ENCODE results near the gene RABL2A.
"Not testable (repeated sequence)": the region's sequence is repeated elsewhere in the genome, so short reads cannot be mapped to it uniquely, and the experiment has no call there.

The RABL2A gene

DNA sequence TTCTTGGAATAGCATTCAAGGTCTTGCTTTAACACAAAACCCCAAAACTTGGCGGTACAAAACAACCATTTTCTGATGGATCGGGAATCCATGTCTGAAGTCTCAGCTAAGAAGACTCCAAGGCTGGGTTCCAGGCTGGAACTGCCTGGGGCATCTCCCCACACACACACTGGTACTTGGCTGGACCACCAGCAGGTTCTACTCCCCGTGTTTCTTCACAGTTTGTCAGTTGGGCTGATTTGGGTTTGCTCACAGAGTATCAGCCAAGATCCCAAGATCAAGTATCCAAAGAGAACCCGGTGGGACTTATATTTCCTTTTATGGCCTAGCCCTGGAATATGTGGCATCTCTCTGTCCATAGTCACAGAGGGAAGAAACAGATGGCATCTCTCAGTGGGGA lies 9.2 kb downstream of the RABL2A start:
- H3K9ac ChIP-seq; H3K9me3 ChIP-seq (replicated peaks in 1 of 11); H3K27me3 ChIP-seq; H4K20me1 ChIP-seq; H3K4me1 ChIP-seq; H3K27ac ChIP-seq; H3K4me3 ChIP-seq; H3K4me2 ChIP-seq: not testable (repeated sequence)
- H3K36me3 ChIP-seq, result peaks cover 0 to 26% (median 7%) of the 10 kb centered on the region in 11 experiments; a peak in 9 of 22 replicates

DNA sequence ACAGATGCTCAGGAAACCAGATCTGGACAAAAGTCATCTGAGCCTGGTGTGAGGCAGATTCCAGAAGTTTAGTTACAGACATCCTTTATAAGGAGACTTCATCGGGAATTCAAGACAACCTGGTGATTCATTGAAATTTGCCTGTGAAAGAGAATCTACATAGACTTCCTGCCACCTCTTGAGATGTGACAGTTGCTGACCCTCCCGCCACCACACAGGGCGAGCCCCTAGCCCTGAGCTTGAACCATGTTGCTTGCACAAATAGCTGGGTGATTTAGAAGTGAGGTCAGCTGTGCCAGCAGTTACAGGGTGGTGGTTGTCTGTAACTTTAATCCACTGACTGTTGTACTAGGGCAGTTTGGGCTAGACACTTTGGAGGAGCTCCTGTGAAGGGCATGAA lies 11.0 kb downstream of the RABL2A start:
- H3K4me2 ChIP-seq, result not testable (repeated sequence)

DNA sequence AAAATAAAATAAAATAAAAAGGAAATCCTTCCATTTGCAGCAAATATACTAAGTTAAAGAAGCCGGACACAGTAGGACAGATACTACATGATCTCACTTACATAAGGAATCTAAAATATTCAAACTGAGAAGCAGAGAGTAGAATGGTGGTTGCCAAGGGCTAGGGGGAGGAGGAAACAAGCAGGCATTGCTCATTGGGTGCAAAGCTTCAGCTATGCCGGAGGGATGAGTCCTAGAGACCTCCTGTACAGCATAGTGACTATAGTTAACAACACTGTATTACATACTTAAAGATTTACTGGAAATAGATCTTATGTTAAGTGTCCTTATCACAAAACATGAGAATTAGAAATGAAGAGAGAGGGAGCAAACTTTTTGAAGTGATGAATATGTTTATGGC lies 19.2 kb downstream of the RABL2A start:
- H3K27me3 ChIP-seq; H3K27ac ChIP-seq; H4K20me1 ChIP-seq; H3K4me3 ChIP-seq; H3K9ac ChIP-seq; H3K36me3 ChIP-seq; H3K4me2 ChIP-seq; H3K4me1 ChIP-seq; H3K9me3 ChIP-seq (replicated peaks in 1 of 11): not testable (repeated sequence)

More for the DNA sequence above, 11.0 kb downstream of the RABL2A start:
- not testable (repeated sequence) for H3K4me3 ChIP-seq; H3K9me3 ChIP-seq (replicated peaks in 1 of 11); H4K20me1 ChIP-seq; H3K9ac ChIP-seq; H3K27me3 ChIP-seq; H3K27ac ChIP-seq; H3K4me1 ChIP-seq
- peaks cover 0 to 15% (median 0%) of the 10 kb centered on the region in 11 experiments; a peak in 5 of 22 replicates for H3K36me3 ChIP-seq

DNA sequence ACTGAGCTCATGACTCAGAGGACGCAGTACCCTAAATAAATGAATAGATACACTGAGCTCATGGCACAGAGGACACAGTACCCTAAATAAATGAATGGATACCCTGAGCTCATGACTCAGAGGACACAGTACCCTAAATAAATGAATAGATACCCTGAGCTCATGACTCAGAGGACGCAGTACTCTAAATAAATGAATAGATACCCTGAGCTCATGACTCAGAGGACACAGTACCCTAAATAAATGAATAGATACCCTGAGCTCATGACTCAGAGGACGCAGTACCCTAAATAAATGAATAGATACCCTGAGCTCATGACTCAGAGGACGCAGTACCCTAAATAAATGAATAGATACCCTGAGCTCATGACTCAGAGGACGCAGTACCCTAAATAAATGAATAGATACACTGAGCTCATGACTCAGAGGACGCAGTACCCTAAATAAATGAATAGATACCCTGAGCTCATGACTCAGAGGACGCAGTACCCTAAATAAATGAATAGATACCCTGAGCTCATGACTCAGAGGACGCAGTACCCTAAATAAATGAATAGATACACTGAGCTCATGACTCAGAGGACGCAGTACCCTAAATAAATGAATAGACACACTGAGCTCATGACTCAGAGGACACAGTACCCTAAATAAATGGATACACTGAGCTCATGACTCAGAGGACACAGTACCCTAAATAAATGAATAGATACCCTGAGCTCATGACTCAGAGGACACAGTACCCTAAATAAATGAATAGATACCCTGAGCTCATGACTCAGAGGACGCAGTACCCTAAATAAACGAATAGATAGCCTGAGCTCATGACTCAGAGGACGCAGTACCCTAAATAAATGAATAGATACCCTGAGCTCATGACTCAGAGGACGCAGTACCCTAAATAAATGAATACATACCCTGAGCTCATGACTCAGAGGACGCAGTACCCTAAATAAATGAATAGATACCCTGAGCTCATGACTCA lies 24.1 kb downstream of the RABL2A start:
- H3K36me3 ChIP-seq; H3K9ac ChIP-seq; H3K27me3 ChIP-seq; H4K20me1 ChIP-seq; H3K4me2 ChIP-seq; H3K4me3 ChIP-seq; H3K4me1 ChIP-seq; H3K9me3 ChIP-seq (replicated peaks in 1 of 11); H3K27ac ChIP-seq: not testable (repeated sequence)

DNA sequence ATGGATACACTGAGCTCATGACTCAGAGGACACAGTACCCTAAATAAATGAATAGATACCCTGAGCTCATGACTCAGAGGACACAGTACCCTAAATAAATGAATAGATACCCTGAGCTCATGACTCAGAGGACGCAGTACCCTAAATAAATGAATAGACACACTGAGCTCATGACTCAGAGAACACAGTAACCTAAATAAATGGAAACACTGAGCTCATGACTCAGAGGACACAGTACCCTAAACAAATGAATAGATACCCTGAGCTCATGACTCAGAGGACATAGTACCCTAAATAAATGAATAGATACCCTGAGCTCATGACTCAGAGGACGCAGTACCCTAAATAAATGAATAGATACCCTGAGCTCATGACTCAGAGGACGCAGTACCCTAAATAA lies 25.5 kb downstream of the RABL2A start:
- not testable (repeated sequence) for H3K27ac ChIP-seq; H3K4me2 ChIP-seq; H4K20me1 ChIP-seq; H3K9ac ChIP-seq; H3K27me3 ChIP-seq; H3K4me1 ChIP-seq; H3K4me3 ChIP-seq; H3K9me3 ChIP-seq (replicated peaks in 1 of 11); H3K36me3 ChIP-seq

DNA sequence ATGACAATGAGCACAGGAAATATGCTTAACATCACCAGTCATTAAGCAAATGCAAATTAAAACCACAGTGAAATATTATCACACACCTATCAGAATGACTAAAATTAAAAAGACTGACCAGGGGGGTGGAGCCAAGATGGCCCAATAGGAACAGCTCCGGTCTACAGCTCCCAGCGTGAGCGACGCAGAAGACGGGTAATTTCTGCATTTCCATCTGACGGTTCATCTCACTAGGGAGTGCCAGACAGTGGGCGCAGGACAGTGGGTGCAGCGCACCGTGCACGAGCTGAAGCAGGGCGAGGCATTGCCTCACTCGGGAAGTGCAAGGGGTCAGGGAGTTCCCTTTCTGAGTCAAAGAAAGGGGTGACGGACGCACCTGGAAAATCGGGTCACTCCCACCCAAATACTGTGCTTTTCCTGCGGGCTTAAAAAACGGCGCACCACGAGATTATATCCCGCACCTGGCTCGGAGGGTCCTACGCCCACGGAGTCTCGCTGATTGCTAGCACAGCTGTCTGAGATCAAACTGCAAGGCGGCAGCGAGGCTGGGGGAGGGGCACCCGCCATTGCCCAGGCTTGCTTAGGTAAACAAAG lies 29.1 kb downstream of the RABL2A start:
- not testable (repeated sequence) for H3K27me3 ChIP-seq; H4K20me1 ChIP-seq; H3K36me3 ChIP-seq; H3K27ac ChIP-seq; H3K4me3 ChIP-seq; H3K4me1 ChIP-seq; H3K9me3 ChIP-seq (replicated peaks in 1 of 11); H3K4me2 ChIP-seq; H3K9ac ChIP-seq

DNA sequence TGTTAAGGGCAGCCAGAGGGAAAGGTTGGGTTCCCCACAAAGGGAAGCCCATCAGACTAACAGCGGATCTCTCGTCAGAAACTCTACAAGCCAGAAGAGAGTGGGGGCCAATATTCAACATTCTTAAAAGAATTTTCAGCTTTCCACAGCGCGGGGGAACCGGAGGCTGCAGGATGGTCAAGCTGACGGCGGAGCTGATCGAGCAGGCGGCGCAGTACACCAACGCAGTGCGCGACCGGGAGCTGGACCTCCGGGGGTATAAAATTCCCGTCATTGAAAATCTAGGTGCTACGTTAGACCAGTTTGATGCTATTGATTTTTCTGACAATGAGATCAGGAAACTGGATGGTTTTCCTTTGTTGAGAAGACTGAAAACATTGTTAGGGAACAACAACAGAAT lies 30.7 kb downstream of the RABL2A start:
- not testable (repeated sequence) for H3K9me3 ChIP-seq (replicated peaks in 1 of 11); H3K4me1 ChIP-seq; H3K4me2 ChIP-seq; H3K9ac ChIP-seq; H3K27ac ChIP-seq; H3K4me3 ChIP-seq; H3K27me3 ChIP-seq; H3K36me3 ChIP-seq; H4K20me1 ChIP-seq

DNA sequence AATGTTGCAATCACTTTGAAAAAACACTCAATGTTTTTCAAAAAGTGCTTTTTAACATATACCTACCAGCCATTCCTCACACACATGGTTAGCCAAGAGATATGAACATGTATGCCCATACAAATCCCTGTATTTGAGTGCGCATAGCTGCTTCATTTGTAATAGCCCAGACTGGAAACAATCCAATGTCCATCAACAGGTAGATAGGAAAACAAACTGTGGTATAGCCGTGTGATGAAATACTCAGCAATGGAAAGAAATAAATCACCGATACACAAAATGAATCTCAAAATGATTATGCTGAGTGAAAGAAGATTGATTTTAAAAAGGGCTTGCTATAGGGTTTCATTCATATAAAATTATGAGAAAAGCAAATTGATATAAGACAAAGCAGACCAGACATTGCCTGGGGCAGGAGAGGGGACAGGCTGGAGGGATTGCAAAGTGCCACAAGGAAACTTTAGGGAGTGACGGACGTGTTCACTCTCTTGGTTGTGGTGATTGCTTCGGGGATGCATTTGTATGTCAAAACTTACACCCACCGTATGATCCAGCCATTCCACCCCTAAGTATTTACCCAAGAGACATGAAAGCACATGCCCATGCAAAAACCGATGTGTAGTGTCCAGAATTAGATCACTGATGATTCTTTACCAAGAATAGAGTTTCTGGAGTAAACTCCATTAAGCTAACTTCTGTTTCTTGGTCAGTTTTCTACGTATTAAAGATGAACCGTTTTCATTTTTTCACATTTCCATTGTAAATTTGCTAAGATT lies 36.4 kb downstream of the RABL2A start:
- H3K4me1 ChIP-seq; H3K36me3 ChIP-seq; H3K9ac ChIP-seq; H4K20me1 ChIP-seq; H3K27me3 ChIP-seq; H3K27ac ChIP-seq; H3K4me3 ChIP-seq; H3K4me2 ChIP-seq; H3K9me3 ChIP-seq (replicated peaks in 1 of 11): not testable (repeated sequence)

DNA sequence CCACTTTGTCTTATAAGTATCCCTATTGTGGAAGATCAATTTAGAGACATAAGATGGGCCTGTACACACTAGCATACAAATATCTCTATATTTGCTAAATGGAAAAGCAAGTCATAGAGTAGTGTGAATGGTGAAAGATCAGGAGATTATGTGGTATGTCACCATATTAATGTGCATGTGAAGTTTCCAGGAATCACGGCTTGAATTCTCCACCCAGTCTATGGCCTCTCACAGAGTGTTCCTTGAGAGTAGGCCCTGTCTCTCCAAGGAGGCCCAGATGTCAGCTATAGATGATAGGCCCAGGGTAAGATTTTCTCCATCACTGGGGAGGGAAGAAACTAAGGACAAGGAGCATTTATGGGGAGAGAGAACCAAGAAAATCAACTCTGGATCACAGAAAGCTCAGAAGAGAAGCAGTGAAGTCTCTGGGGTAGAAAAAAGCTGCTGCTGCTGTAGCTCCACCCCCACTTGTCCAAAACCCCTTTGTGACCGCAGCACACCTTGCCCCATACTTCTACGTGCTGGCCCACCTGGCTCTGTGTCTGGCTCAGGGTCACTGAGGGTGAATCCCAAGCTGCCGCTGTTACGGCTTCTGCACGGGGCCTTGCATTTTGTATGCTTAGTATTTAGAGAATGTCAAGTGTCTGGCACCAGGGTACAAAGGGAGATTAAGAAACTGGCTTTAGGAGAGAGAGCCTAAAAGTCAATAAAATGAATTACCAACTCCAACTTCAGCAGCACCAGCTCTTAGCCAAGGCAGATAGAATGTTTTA lies 37.9 kb downstream of the RABL2A start:
- not testable (repeated sequence) for H3K4me1 ChIP-seq; H3K27ac ChIP-seq; H3K4me2 ChIP-seq; H3K27me3 ChIP-seq; H3K9me3 ChIP-seq (replicated peaks in 1 of 11); H4K20me1 ChIP-seq; H3K36me3 ChIP-seq; H3K9ac ChIP-seq; H3K4me3 ChIP-seq

DNA sequence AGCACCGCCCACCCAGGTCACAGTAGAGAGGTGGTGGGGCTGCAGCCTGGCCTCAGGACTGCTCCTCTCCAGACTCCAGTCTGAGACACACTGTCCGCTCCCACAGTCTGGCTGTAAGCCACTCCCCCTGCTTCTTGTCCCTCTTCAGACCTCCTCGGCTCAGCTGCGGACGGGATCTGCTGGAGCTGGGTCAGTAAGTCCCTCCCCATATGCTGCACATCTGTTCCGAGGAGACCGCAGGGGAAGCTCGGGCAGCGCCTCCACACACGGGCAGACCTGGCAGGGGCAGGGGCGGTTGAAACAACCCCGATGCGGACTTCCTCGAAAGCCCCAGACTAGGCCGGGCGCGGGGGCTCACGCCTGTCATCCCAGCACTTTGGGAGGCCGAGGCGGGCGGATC lies 41.9 kb downstream of the RABL2A start:
- H3K27me3 ChIP-seq, H3K36me3 ChIP-seq, H3K27ac ChIP-seq: not testable (repeated sequence)

More for the DNA sequence above, 41.9 kb downstream of the RABL2A start:
- H3K9me3 ChIP-seq (replicated peaks in 1 of 11); H3K4me3 ChIP-seq; H3K9ac ChIP-seq; H3K4me2 ChIP-seq; H4K20me1 ChIP-seq; H3K4me1 ChIP-seq: not testable (repeated sequence)

All from BLaER1 treated with 17β-estradiol and CSF1 and Interleukin-3, amounts not matched to agents 10 nM and 100 nM (cell line).